Fibroblast of mammary gland (primary cell): ENCODE measurements around the gene PARP3.
"Not testable (repeated sequence)": the region's sequence is repeated elsewhere in the genome, so short reads cannot be mapped to it uniquely, and the experiment has no call there.

Source experiments
- DNase-seq: peaks from one replicate; pipeline ENCODE4 v3.0.0-alpha.2; 2010; ENCODE audit warnings: low read depth
- H3K4me3 ChIP-seq: 2 replicates; pipeline ENCODE4 v1.5.1; 2011; ENCODE audit warnings: low read depth, mild to moderate bottlenecking, low read length, moderate library complexity; ENCODE audit not compliant: control insufficient read depth
- CTCF ChIP-seq: conservative IDR thresholded peaks from 2 replicates; pipeline ENCODE4 v1.5.1; 2011; ENCODE audit warnings: low read depth, low read length, inconsistent platforms; ENCODE audit not compliant: control insufficient read depth, insufficient read depth

Gene PARP3

GRCh38 chr3:51987568-51987967 is 45.4 kb downstream of the PARP3 start:
- DNase-seq = no peak
- H3K4me3 ChIP-seq = no peak overlapping the region
- TF ChIP-seq CTCF = no peak

- H3K4me3 ChIP-seq = no peak overlapping the region
- TF ChIP-seq CTCF = no peak
- DNase-seq = no peak
These were observed 46.4 kb downstream of the PARP3 start for GRCh38 chr3:51988286-51989146.

- DNase-seq, H3K4me3 ChIP-seq: not testable (repeated sequence)
These were observed 48.4 kb downstream of the PARP3 start for GRCh38 chr3:51990501-51990971.

- no peak for DNase-seq
- no peak overlapping the region for H3K4me3 ChIP-seq
- no peak for TF ChIP-seq CTCF
These were observed 50.0 kb downstream of the PARP3 start for GRCh38 chr3:51992017-51992682.

GRCh38 chr3:51993657-51994056 is 51.5 kb downstream of the PARP3 start:
- H3K4me3 ChIP-seq, DNase-seq: not testable (repeated sequence)

- no peak for DNase-seq
- TF ChIP-seq CTCF = no peak
- H3K4me3 ChIP-seq = peak overlapping the region; percentile 100
These were observed 52.4 kb downstream of the PARP3 start for GRCh38 chr3:51994530-51994929.

GRCh38 chr3:51995346-51996163 is 53.4 kb downstream of the PARP3 start, which contains the start of gene RPL29:
TSS of gene RPL29 (minus strand) at chr3:51995895. CDS start at chr3:51995461, 434 bp downstream.
- H3K4me3 ChIP-seq = peak within 1 kb of the TSS; percentile 100
- TF ChIP-seq CTCF = no peak
- peak; percentile 95 for DNase-seq
